ACC112 (cell line): ENCODE results near the gene RNU2-63P.
"Not testable (repeated sequence)": the region's sequence is repeated elsewhere in the genome, so short reads cannot be mapped to it uniquely, and the experiment has no call there.

ENCODE experiments used
- H2AFZ ChIP-seq: fragments of 200-600 bp; sonication (generic); one replicate; pipeline ENCODE4 v1.6.0; 2017; ENCODE audit warnings: antibody characterized with exemption, low read length; ENCODE audit not compliant: unreplicated experiment
- H3K27ac ChIP-seq: fragments of 200-600 bp; sonication (generic); 2 replicates; pipeline ENCODE4 v1.5.1; 2014; ENCODE audit warnings: low read depth, mild to moderate bottlenecking, antibody characterized with exemption, low read length, moderate library complexity
- H3K27me3 ChIP-seq: fragments of 200-600 bp; sonication (generic); 2 replicates; pipeline ENCODE4 v1.6.1; 2014; ENCODE audit warnings: mild to moderate bottlenecking, antibody characterized with exemption, low read length, moderate library complexity, mixed read lengths; ENCODE audit not compliant: insufficient read depth
- H3K36me3 ChIP-seq: fragments of 200-600 bp; sonication (generic); 2 replicates; pipeline ENCODE4 v1.6.1; 2016; ENCODE audit warnings: mild to moderate bottlenecking, antibody characterized with exemption, low read length, moderate library complexity, mixed read lengths; ENCODE audit not compliant: insufficient read depth
- H3K4me1 ChIP-seq: fragments of 200-600 bp; sonication (generic); one replicate; pipeline ENCODE4 v1.6.1; 2016; ENCODE audit warnings: low read length, mixed read lengths; ENCODE audit not compliant: insufficient read depth, unreplicated experiment, control insufficient read depth
- H3K4me3 ChIP-seq: fragments of 200-600 bp; sonication (generic); 2 replicates; pipeline ENCODE4 v1.5.1; 2014; ENCODE audit warnings: mild to moderate bottlenecking, low read depth, low read length
- H3K79me2 ChIP-seq: fragments of 200-600 bp; sonication (generic); one replicate; pipeline ENCODE4 v1.6.0; 2016; ENCODE audit warnings: low read length; ENCODE audit not compliant: control insufficient read depth, unreplicated experiment, insufficient read depth

The RNU2-63P gene

GRCh38 chr2:88005776-88006175 lies 10.6 kb downstream of the RNU2-63P start:
- H3K4me3 ChIP-seq, result no peak overlapping the region
- no peak overlapping the region for H2AFZ ChIP-seq
- no peaks in the 10 kb centered on the region for H3K27me3 ChIP-seq
- H3K4me1 ChIP-seq, result peaks cover 3% of the 10 kb centered on the region
- H3K36me3 ChIP-seq, result no peaks in the 10 kb centered on the region
- H3K79me2 ChIP-seq, result no peaks in the 10 kb centered on the region
- H3K27ac ChIP-seq, result no peak overlapping the region

DNA sequence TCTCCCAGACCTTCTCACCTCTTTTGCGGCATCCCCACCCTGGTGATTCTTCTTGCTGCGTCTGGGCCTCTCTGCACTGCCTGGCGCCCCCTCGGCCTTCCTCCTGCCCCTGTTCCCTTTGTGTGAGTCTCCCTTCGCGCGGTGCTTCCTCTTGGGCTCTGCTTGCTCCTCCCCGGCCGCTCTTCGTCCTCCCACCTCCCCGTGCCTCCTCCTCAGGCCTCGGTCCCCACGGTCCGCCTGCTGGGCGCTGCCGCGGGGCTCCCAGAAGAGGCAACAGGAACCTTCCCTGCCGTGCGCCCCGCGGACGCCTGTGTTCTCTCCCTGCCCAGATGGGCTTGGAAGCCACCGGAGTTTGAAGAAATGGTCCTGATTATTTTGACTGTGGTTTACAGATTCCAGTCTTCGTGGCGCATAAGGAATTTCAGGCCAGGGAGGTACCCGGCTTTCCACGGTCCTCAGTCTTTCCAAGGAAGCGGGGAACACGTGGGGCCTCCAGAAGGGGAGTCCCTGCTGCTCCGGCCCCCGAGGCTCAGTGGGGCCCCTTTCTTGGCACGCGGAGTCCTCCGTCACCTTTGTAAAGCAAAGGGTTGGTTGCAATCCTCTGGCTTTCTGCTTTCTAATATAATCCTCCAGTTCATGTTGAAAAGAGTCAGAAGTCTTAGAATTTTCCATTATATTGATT lies 13.1 kb downstream of the RNU2-63P start:
- Histone ChIP-seq H3K36me3 (no peaks in the 10 kb centered on the region), H3K4me3 (no peak overlapping the region), H3K4me1 (peaks cover 3% of the 10 kb centered on the region), H3K27me3 (no peaks in the 10 kb centered on the region), H3K79me2 (no peaks in the 10 kb centered on the region), H3K27ac (no peak overlapping the region), H2AFZ (no peak overlapping the region)

DNA sequence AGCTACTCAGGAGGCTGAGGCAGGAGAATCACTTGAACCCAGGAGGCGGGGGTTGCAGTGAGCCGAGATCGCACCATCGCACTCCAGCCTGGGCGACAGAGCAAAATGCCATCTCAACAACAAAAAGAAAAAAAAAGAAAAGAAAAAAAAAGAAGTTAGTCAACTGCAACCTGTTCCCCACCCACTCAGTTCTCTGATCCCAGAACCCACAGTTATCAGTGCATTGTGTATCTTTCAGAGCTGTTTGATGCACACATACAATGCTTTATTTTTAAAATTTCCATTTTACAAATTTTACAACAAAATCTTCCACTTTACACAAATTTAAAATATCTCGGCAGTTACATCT lies 14.0 kb downstream of the RNU2-63P start:
- Histone ChIP-seq H3K27me3 (no peaks in the 10 kb centered on the region), H3K36me3 (no peaks in the 10 kb centered on the region), H3K4me1 (peaks cover 3% of the 10 kb centered on the region), H3K79me2 (no peaks in the 10 kb centered on the region), H2AFZ (no peak overlapping the region), H3K27ac (no peak overlapping the region), H3K4me3 (no peak overlapping the region)

DNA sequence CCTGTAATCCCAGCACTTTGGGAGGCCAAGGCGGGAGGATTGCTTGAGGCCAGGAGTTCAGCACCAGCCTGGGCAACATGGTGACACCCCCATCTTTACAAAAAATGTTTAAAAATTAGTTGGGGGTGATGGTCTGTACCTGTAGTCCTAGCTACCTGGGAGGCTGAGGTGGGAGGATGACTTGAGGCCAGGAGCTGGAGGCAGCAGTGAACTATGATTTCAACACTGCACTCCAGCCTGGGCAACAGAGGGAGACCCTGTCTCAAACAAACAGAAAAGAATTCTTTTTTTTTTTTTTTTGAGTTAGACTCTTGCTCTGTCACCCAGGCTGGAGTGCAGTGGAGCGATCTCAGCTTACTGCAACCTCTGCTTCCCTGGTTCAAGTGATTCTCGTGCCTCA lies 15.9 kb downstream of the RNU2-63P start:
- not testable (repeated sequence) for H2AFZ ChIP-seq, H3K27ac ChIP-seq, H3K36me3 ChIP-seq, H3K4me3 ChIP-seq, H3K27me3 ChIP-seq, H3K4me1 ChIP-seq, H3K79me2 ChIP-seq

GRCh38 chr2:87996570-87996969 lies 19.8 kb downstream of the RNU2-63P start:
- Histone ChIP-seq H2AFZ (no peak overlapping the region), H3K27ac (no peak overlapping the region), H3K4me1 (no peaks in the 10 kb centered on the region), H3K79me2 (no peaks in the 10 kb centered on the region), H3K4me3 (no peak overlapping the region), H3K36me3 (no peaks in the 10 kb centered on the region), H3K27me3 (no peaks in the 10 kb centered on the region)

DNA sequence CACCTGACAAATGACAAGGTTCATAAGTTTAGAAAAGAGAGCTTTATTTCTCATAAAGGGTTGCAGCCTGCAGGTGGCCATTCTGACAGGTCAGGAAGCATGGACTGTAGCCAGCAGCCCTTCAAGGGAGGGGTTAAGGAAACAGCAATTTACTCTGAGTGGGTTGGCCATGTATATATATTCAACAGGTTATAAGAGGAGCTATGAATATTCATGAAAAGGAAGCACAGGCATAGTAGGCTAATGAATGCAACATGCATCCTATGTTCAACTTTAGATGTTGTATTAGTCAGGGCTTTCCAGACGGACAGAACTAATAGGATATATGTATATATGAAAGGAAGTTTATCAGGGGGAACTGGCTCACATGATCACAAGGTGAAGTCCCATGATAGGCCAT lies 20.6 kb downstream of the RNU2-63P start:
- H3K36me3 ChIP-seq, result no peaks in the 10 kb centered on the region
- no peak overlapping the region for H3K4me3 ChIP-seq
- H3K4me1 ChIP-seq, result no peaks in the 10 kb centered on the region
- no peak overlapping the region for H2AFZ ChIP-seq
- H3K27ac ChIP-seq, result no peak overlapping the region
- H3K27me3 ChIP-seq, result no peaks in the 10 kb centered on the region
- no peaks in the 10 kb centered on the region for H3K79me2 ChIP-seq

DNA sequence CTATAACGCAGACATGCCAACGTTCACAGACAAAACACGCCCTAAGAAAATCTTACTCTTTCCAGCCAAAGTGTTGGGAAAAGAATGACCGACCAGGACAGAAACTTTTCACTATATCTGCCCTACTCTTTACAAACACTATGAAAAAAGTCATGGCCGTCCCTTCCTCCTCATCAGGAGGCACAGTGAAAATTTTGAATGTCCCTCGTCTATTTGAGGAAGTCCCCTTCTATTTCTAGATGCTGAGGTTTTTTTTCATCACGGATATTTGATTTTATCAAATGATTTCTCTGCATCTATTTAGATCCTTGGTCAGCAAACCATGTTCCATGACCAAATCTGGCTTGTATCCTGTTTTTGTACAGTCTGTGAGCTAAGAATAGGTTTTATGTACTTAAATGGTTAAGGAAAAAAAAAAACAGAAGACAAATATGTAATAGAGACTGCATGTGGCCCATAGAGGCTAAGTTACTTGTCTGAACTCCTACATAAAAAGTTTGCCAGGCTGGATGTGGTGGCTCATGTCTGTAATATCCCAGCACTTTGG lies 22.0 kb downstream of the RNU2-63P start:
- H3K27me3 ChIP-seq, H3K4me1 ChIP-seq, H3K79me2 ChIP-seq, H2AFZ ChIP-seq, H3K27ac ChIP-seq, H3K36me3 ChIP-seq, H3K4me3 ChIP-seq: not testable (repeated sequence)

GRCh38 chr2:87992569-87992968 lies 23.8 kb downstream of the RNU2-63P start:
- H3K36me3 ChIP-seq, H2AFZ ChIP-seq: not testable (repeated sequence)

DNA sequence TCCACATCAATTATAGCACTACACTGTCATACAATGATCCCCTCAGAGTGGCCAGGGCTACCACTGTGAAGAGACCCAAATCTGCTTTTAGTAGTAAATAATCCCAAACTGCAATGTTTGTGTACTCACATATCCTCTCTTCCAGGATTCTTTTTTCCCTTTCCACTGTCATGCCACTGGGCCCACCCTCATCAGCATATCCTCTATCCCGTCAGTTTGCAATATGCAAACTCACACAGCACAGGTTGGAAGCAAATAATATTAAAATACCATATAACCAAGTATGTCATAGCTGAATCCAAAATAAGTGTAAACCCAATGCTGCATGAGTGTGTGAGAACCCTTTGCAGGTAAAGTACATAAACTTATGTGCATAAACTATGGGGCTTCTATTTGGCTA lies 28.9 kb downstream of the RNU2-63P start:
- H3K27ac ChIP-seq, H3K79me2 ChIP-seq, H3K27me3 ChIP-seq, H3K4me1 ChIP-seq, H2AFZ ChIP-seq, H3K4me3 ChIP-seq, H3K36me3 ChIP-seq: not testable (repeated sequence)

More at GRCh38 chr2:87992569-87992968, 23.8 kb downstream of the RNU2-63P start:
- not testable (repeated sequence) for H3K4me1 ChIP-seq, H3K27me3 ChIP-seq, H3K27ac ChIP-seq, H3K79me2 ChIP-seq, H3K4me3 ChIP-seq

GRCh38 chr2:87985902-87986301 lies 30.4 kb downstream of the RNU2-63P start:
- H3K4me1 ChIP-seq, H3K27ac ChIP-seq, H3K79me2 ChIP-seq, H2AFZ ChIP-seq, H3K36me3 ChIP-seq, H3K27me3 ChIP-seq, H3K4me3 ChIP-seq: not testable (repeated sequence)

- H3K27me3 ChIP-seq, H3K4me1 ChIP-seq: not testable (repeated sequence)
Observed at GRCh38 chr2:87981182-87981581, 35.2 kb downstream of the RNU2-63P start.

More at GRCh38 chr2:87981182-87981581, 35.2 kb downstream of the RNU2-63P start:
- H3K79me2 ChIP-seq, H2AFZ ChIP-seq, H3K27ac ChIP-seq, H3K36me3 ChIP-seq, H3K4me3 ChIP-seq: not testable (repeated sequence)
